ENCODE data around the gene EEIG1.

The EEIG1 gene

GRCh38 chr9:127973169-127974000 lies 7.4 kb downstream of the EEIG1 start:
- Histone ChIP-seq H3K36me3 (ENCODE audit: insufficient read depth, insufficient read length, low read length) (peaks cover 27% of the 10 kb centered on the region), H3K4me3 (ENCODE audit: insufficient read length, low read depth) (no peak overlapping the region), H3K4me1 (ENCODE audit: insufficient read depth, insufficient read length) (peaks cover 57% of the 10 kb centered on the region), H3K27me3 (ENCODE audit: insufficient read depth, insufficient read length) (no peaks in the 10 kb centered on the region), H3K9ac (ENCODE audit: insufficient read length, low read depth) (peak overlapping the region; percentile 53), H3K9me3 (ENCODE audit: insufficient read depth, low read length) (no peaks in the 10 kb centered on the region)
- DNase-seq (ENCODE audit: low read depth, low spot score): no peak
- TF ChIP-seq YY1 (IDR thresholded peaks at IDR 0.05; ENCODE audit: insufficient read depth, insufficient read length): no peak

GRCh38 chr9:127972236-127972871 lies 8.4 kb downstream of the EEIG1 start:
- Histone ChIP-seq H3K4me3 (ENCODE audit: insufficient read length, low read depth) (no peak overlapping the region), H3K9ac (ENCODE audit: insufficient read length, low read depth) (peak overlapping the region; percentile 63), H3K36me3 (ENCODE audit: insufficient read depth, insufficient read length, low read length) (peaks cover 25% of the 10 kb centered on the region), H3K27me3 (ENCODE audit: insufficient read depth, insufficient read length) (no peaks in the 10 kb centered on the region), H3K9me3 (ENCODE audit: insufficient read depth, low read length) (no peaks in the 10 kb centered on the region), H3K4me1 (ENCODE audit: insufficient read depth, insufficient read length) (peaks cover 59% of the 10 kb centered on the region)
- no peak for DNase-seq (ENCODE audit: low read depth, low spot score)
- TF ChIP-seq ZNF274 (IDR thresholded peaks at IDR 0.05; ENCODE audit: low read depth, low read length) (no peak), YY1 (IDR thresholded peaks at IDR 0.05; ENCODE audit: insufficient read depth, insufficient read length) (no peak), SUZ12 (IDR thresholded peaks at IDR 0.05; ENCODE audit: extremely low read depth, insufficient read depth, insufficient read length) (no peak)

- no peaks in the 10 kb centered on the region for H3K27me3 ChIP-seq (ENCODE audit: insufficient read depth, insufficient read length)
- H3K9me3 ChIP-seq (ENCODE audit: insufficient read depth, low read length): no peaks in the 10 kb centered on the region
- H3K9ac ChIP-seq (ENCODE audit: insufficient read length, low read depth): peak overlapping the region; percentile 63
- H3K4me1 ChIP-seq (ENCODE audit: insufficient read depth, insufficient read length): peaks cover 67% of the 10 kb centered on the region
- no peak for TF ChIP-seq YY1 (IDR thresholded peaks at IDR 0.05; ENCODE audit: insufficient read depth, insufficient read length)
- no peak for TF ChIP-seq ZNF274 (IDR thresholded peaks at IDR 0.05; ENCODE audit: low read depth, low read length)
- H3K4me3 ChIP-seq (ENCODE audit: insufficient read length, low read depth): no peak overlapping the region
- peaks cover 23% of the 10 kb centered on the region for H3K36me3 ChIP-seq (ENCODE audit: insufficient read depth, insufficient read length, low read length)
- DNase-seq (ENCODE audit: low read depth, low spot score): no peak
Measured at GRCh38 chr9:127971357-127972235, 9.2 kb downstream of the EEIG1 start.

- Histone ChIP-seq H3K9me3 (ENCODE audit: insufficient read depth, low read length) (no peaks in the 10 kb centered on the region), H3K4me1 (ENCODE audit: insufficient read depth, insufficient read length) (peaks cover 63% of the 10 kb centered on the region), H3K27me3 (ENCODE audit: insufficient read depth, insufficient read length) (no peaks in the 10 kb centered on the region), H3K4me3 (ENCODE audit: insufficient read length, low read depth) (no peak overlapping the region), H3K36me3 (ENCODE audit: insufficient read depth, insufficient read length, low read length) (peaks cover 14% of the 10 kb centered on the region), H3K9ac (ENCODE audit: insufficient read length, low read depth) (peak overlapping the region; percentile 33)
- TF ChIP-seq ZNF274 (IDR thresholded peaks at IDR 0.05; ENCODE audit: low read depth, low read length) (no peak), SUZ12 (IDR thresholded peaks at IDR 0.05; ENCODE audit: extremely low read depth, insufficient read depth, insufficient read length) (no peak), YY1 (IDR thresholded peaks at IDR 0.05; ENCODE audit: insufficient read depth, insufficient read length) (no peak)
- DNase-seq (ENCODE audit: low read depth, low spot score): no peak
Measured at GRCh38 chr9:127970401-127971313, 10.1 kb downstream of the EEIG1 start.

GRCh38 chr9:127968700-127969383 lies 11.9 kb downstream of the EEIG1 start:
- H3K4me3 ChIP-seq (ENCODE audit: insufficient read length, low read depth): no peak overlapping the region
- TF ChIP-seq YY1 (IDR thresholded peaks at IDR 0.05; ENCODE audit: insufficient read depth, insufficient read length): no peak
- no peak for TF ChIP-seq ZNF274 (IDR thresholded peaks at IDR 0.05; ENCODE audit: low read depth, low read length)
- TF ChIP-seq SUZ12 (IDR thresholded peaks at IDR 0.05; ENCODE audit: extremely low read depth, insufficient read depth, insufficient read length): no peak
- H3K36me3 ChIP-seq (ENCODE audit: insufficient read depth, insufficient read length, low read length): peaks cover 6% of the 10 kb centered on the region
- no peak overlapping the region for H3K9ac ChIP-seq (ENCODE audit: insufficient read length, low read depth)
- DNase-seq (ENCODE audit: low read depth, low spot score): no peak
- no peaks in the 10 kb centered on the region for H3K9me3 ChIP-seq (ENCODE audit: insufficient read depth, low read length)
- H3K27me3 ChIP-seq (ENCODE audit: insufficient read depth, insufficient read length): no peaks in the 10 kb centered on the region
- H3K4me1 ChIP-seq (ENCODE audit: insufficient read depth, insufficient read length): peaks cover 53% of the 10 kb centered on the region

- Histone ChIP-seq H3K9ac (ENCODE audit: insufficient read length, low read depth) (no peak overlapping the region), H3K4me3 (ENCODE audit: insufficient read length, low read depth) (no peak overlapping the region)
- no peak for DNase-seq (ENCODE audit: low read depth, low spot score)
Measured at GRCh38 chr9:127968042-127968441, 12.7 kb downstream of the EEIG1 start.

More at GRCh38 chr9:127968042-127968441, 12.7 kb downstream of the EEIG1 start:
- no peaks in the 10 kb centered on the region for H3K9me3 ChIP-seq (ENCODE audit: insufficient read depth, low read length)
- H3K36me3 ChIP-seq (ENCODE audit: insufficient read depth, insufficient read length, low read length): peaks cover 11% of the 10 kb centered on the region
- H3K27me3 ChIP-seq (ENCODE audit: insufficient read depth, insufficient read length): no peaks in the 10 kb centered on the region
- TF ChIP-seq YY1 (IDR thresholded peaks at IDR 0.05; ENCODE audit: insufficient read depth, insufficient read length): no peak
- TF ChIP-seq SUZ12 (IDR thresholded peaks at IDR 0.05; ENCODE audit: extremely low read depth, insufficient read depth, insufficient read length): no peak
- no peak for TF ChIP-seq ZNF274 (IDR thresholded peaks at IDR 0.05; ENCODE audit: low read depth, low read length)
- peaks cover 49% of the 10 kb centered on the region for H3K4me1 ChIP-seq (ENCODE audit: insufficient read depth, insufficient read length)

Measured in NT2/D1 (cell line).